GM18870 (cell line): Measurements from ENCODE around the gene JAML.
"Not testable (repeated sequence)": the region's sequence is repeated elsewhere in the genome, so short reads cannot be mapped to it uniquely, and the experiment has no call there.

Source experiments
- ATAC-seq: cut with Tn5 transposase; IDR thresholded peaks from one replicate; pipeline ENCODE4 v1.9.1; 2021; ENCODE audit warnings: moderate library complexity; ENCODE audit not compliant: unreplicated experiment

JAML gene

GRCh38 chr11:118199135-118199534, 25.7 kb downstream of the JAML start:
- no peak for ATAC-seq

DNA sequence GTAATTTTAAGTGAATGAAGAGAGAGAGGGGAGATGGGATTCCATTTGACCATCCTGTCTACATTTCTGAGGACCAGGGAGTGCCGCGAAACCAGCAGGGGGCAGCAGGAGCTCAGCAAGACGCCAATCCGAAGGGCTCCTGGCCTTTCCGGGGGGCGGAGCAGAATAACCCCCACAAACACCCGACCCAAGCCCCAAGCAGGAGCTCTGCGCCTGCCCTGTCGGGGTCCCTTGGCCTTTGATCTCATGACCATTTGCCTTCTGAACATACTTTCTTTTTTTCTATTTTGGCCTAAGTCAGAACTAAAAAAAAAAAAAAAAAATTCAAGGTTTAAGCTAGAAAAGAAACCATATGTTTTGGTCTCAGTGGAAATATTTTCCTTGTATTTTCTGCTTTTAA, 26.4 kb downstream of the JAML start:
- no peak for ATAC-seq

GRCh38 chr11:118194835-118195627, 29.8 kb downstream of the JAML start:
- no peak for ATAC-seq

GRCh38 chr11:118193910-118194566, 30.8 kb downstream of the JAML start:
- ATAC-seq = no peak

- ATAC-seq = not testable (repeated sequence)
Observed at GRCh38 chr11:118192817-118193216, 32.0 kb downstream of the JAML start.

GRCh38 chr11:118190942-118191506, 33.8 kb downstream of the JAML start:
- ATAC-seq = not testable (repeated sequence)

- ATAC-seq = no peak
Observed at GRCh38 chr11:118186346-118187107, 38.3 kb downstream of the JAML start.

- no peak for ATAC-seq
Observed at GRCh38 chr11:118184784-118185579, 39.8 kb downstream of the JAML start.

DNA sequence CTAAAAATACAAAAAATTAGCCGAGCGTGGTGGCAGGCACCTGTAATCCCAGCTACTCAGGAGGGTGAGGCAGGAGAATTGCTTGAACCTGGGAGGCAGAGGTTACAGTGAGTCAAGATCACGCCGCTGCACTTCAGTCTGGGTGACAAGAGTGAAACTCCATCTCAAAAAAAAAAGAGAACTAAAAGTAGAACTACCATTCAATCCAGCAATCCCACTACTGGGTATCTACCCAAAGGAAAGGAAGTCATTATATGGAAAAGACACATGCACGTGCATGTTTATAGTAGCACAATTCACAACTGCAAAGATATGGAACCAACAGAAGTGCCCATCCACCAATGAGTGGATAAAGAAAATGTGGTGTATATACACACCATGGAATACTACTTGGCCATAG, 41.1 kb downstream of the JAML start:
- ATAC-seq = not testable (repeated sequence)

GRCh38 chr11:118180300-118180703, 44.5 kb downstream of the JAML start:
- ATAC-seq = no peak

- ATAC-seq = no peak
Observed at GRCh38 chr11:118176778-118177134, 48.1 kb downstream of the JAML start.

DNA sequence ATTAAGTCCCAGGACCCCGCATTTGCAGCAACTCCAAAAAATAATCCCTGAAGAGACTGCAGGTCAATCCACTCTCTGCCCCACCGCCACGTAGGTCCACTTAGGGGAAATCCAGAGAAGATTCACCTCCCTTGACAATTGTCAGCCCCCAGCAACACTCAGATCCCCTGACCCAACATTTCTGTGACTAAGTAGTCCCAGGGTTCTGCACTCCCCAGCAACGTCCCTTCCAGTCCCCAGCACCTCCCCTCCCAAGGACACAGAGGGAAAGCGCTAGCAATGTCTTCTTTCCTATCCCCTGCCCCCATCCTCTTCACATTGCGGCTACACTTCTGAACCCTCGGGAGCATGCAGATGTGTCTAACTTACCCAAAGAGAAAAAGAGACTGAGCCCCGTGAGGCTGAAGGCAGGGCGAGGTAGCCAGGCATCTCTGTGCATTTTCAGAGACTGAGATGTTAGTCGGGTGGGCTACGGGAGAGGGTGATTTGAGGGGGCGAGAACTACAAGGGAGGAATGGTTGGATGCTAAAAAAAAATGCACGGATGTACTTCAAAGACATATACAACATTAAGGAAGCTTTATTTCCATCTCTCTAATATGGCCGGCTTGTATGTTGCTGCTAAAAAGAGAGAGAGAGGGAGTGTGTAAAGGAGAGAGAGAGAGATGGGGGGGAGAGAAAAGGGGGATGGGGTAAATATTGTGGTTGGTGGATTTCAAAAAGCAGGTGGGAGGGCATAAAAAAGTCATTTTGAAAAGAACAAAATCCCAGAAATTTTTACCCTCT, 48.6 kb downstream of the JAML start, which contains the start of gene SCN2B:
Gene SCN2B (minus strand): TSS at position 647 of the 785 bp plus-strand sequence. CDS start 208 bp downstream, at position 439.
- no peak for ATAC-seq

- ATAC-seq = no peak
Observed at GRCh38 chr11:118175031-118175992, 49.5 kb downstream of the JAML start.

DNA sequence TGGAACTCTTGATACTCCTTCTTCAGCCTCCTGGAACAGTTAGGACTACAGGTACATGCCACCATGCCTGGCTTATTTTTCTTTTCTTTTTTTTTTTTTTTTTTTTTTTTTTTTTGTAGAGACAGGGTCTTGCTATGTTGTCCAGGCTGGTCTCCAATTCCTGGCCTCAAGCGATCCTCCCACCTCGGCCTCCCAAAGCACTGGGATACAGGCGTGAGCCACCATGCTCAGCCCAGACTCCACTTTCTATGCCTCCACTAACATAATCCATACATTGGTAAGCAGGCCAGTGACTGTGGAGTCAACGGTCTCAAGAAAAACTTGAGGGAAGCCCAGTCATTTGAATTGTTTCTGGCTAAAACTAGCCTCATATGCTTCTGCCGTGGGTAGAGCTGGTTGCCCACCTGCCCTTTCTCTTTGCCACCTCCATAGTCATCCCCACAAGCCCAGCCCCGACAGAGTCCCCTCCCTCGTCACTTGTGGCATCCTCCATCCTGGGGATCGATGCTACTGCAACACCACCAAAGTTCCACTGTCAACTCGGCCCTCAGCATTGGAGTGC, 50.7 kb downstream of the JAML start:
- no peak for ATAC-seq

GRCh38 chr11:118172356-118172755, 52.5 kb downstream of the JAML start:
- no peak for ATAC-seq

- ATAC-seq = no peak
Observed at GRCh38 chr11:118171269-118172062, 53.3 kb downstream of the JAML start.

DNA sequence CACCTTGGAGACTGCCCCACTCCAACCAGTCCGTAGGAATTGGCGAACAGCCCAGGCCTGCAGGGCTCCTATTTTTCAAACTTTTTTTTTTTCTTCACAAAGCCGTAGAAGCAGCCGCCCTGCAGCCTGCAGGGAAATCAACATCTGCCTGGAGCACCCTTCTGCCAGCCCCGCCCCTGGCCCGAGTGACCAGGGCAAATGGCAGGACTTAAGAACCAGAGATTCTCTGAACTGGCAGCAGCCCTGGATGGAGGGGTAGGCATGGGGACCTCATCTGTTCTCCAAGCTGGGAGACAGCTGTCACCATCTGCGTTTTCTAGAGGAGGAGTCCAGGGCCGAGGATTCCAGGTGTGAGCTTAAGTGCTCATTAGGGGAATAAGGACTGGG, 53.9 kb downstream of the JAML start:
- no peak for ATAC-seq
